Measurements from ENCODE around the gene MCM3AP. TPM values are rescaled to one million over a fixed set of nuclear protein-coding genes. Genes with fewer than 3 reads are reported as not detected.
"Not testable (repeated sequence)": the region's sequence is repeated elsewhere in the genome, so short reads cannot be mapped to it uniquely, and the experiment has no call there.

MCM3AP gene
- total RNA-seq, 1 donor from 2014 or later = 62.9 TPM

- ATAC-seq (no peak), DNase-seq (no peak)
- intact Hi-C loops (cut with micrococcal nuclease) = no loop called here
These were observed 59.3 kb downstream of the MCM3AP start for GRCh38 chr21:46226146-46226545.

- DNase-seq = peak; percentile 17
- intact Hi-C loops (cut with micrococcal nuclease); ATAC-seq: not testable (repeated sequence)
These were observed 61.8 kb downstream of the MCM3AP start for GRCh38 chr21:46223661-46224060.

- DNase-seq (peak; percentile 15), ATAC-seq (no peak)
- intact Hi-C loops (cut with micrococcal nuclease) = no loop called here
These were observed 62.2 kb downstream of the MCM3AP start for GRCh38 chr21:46223217-46223616.

- intact Hi-C loops (cut with micrococcal nuclease) = no loop called here
- peak; percentile 45 for DNase-seq
- peak; percentile 11 for ATAC-seq
These were observed 62.8 kb downstream of the MCM3AP start for GRCh38 chr21:46222436-46223116.

- peak; percentile 71 for DNase-seq
- intact Hi-C loops (cut with micrococcal nuclease) = no loop called here
- peak; percentile 82 for ATAC-seq
These were observed 63.6 kb downstream of the MCM3AP start for GRCh38 chr21:46221664-46222435.

GRCh38 chr21:46220847-46221246 is 64.6 kb downstream of the MCM3AP start:
- DNase-seq (no peak), ATAC-seq (no peak)
- intact Hi-C loops (cut with micrococcal nuclease) = no loop called here

- intact Hi-C loops (cut with micrococcal nuclease) = no loop called here
- ATAC-seq (no peak), DNase-seq (no peak)
These were observed 65.1 kb downstream of the MCM3AP start for GRCh38 chr21:46220275-46220810.

GRCh38 chr21:46219591-46220239 is 65.7 kb downstream of the MCM3AP start:
- peak; percentile 80 for DNase-seq
- ATAC-seq = peak; percentile 53
- intact Hi-C loops (cut with micrococcal nuclease) = no loop called here

GRCh38 chr21:46218906-46219590 is 66.4 kb downstream of the MCM3AP start:
- ATAC-seq (no peak), DNase-seq (no peak)
- intact Hi-C loops (cut with micrococcal nuclease) = no loop called here

- ATAC-seq (no peak), DNase-seq (no peak)
- intact Hi-C loops (cut with micrococcal nuclease) = no loop called here
These were observed 67.8 kb downstream of the MCM3AP start for GRCh38 chr21:46217511-46218196.

- DNase-seq = no peak
- intact Hi-C loops (cut with micrococcal nuclease) = no loop called here
- no peak for ATAC-seq
These were observed 69.2 kb downstream of the MCM3AP start for GRCh38 chr21:46216132-46216747.

GRCh38 chr21:46215436-46216131 is 69.8 kb downstream of the MCM3AP start:
- ATAC-seq = no peak
- intact Hi-C loops (cut with micrococcal nuclease) = no loop called here
- DNase-seq = no peak

GRCh38 chr21:46214478-46215340 is 70.7 kb downstream of the MCM3AP start:
- DNase-seq (no peak), ATAC-seq (no peak)
- intact Hi-C loops (cut with micrococcal nuclease) = no loop called here

GRCh38 chr21:46213620-46214286 is 71.7 kb downstream of the MCM3AP start:
- ATAC-seq = no peak
- intact Hi-C loops (cut with micrococcal nuclease) = no loop called here
- DNase-seq = no peak

GRCh38 chr21:46212721-46213484 is 72.5 kb downstream of the MCM3AP start:
- ATAC-seq (no peak), DNase-seq (no peak)
- intact Hi-C loops (cut with micrococcal nuclease) = no loop called here
